Trophoblast cell (in vitro differentiated cells and primary cell): ENCODE results near the gene ELOVL6.

Experiments used
- DNase-seq, 2 donors: peaks; one replicate each; pipeline ENCODE4 v3.0.0-alpha.2; 2016
- H2AFZ ChIP-seq: 2 replicates; pipeline ENCODE4 v1.6.1; 2013; ENCODE audit warnings: low read length, moderate library complexity, mild to moderate bottlenecking; ENCODE audit not compliant: insufficient read depth, poor library complexity
- H2AK5ac ChIP-seq: 2 replicates; pipeline ENCODE4 v1.6.1; 2013; ENCODE audit warnings: mild to moderate bottlenecking, low read length
- H2BK120ac ChIP-seq: 2 replicates; pipeline ENCODE4 v1.6.1; 2013; ENCODE audit warnings: low read length, mild to moderate bottlenecking, moderate library complexity; ENCODE audit not compliant: insufficient read depth, poor library complexity
- H2BK12ac ChIP-seq: 2 replicates; pipeline ENCODE4 v1.6.1; 2013; ENCODE audit warnings: mild to moderate bottlenecking, low read length, moderate library complexity
- H2BK5ac ChIP-seq: 2 replicates; pipeline ENCODE4 v1.6.1; 2013; ENCODE audit warnings: low read length, low read depth, moderate library complexity, mild to moderate bottlenecking; ENCODE audit not compliant: poor library complexity
- H3K14ac ChIP-seq: 2 replicates; pipeline ENCODE4 v1.6.1; 2013; ENCODE audit warnings: mild to moderate bottlenecking, low read length
- H3K18ac ChIP-seq: 2 replicates; pipeline ENCODE4 v1.6.1; 2013; ENCODE audit warnings: mild to moderate bottlenecking, low read length
- H3K23ac ChIP-seq: 2 replicates; pipeline ENCODE4 v1.6.1; 2013; ENCODE audit warnings: low read length
- H3K27ac ChIP-seq: 2 replicates; pipeline ENCODE4 v1.5.1; 2013; ENCODE audit warnings: low read depth, mild to moderate bottlenecking, inconsistent platforms, low read length, moderate library complexity
- H3K27me3 ChIP-seq: 2 replicates; pipeline ENCODE4 v1.6.1; 2013; ENCODE audit warnings: inconsistent platforms, mild to moderate bottlenecking, low read length, moderate library complexity; ENCODE audit not compliant: insufficient read depth
- H3K36me3 ChIP-seq, 2 experiments: 1 replicate in 1 of 2; 2 replicates in 1 of 2; pipeline ENCODE4 v1.6.1; 2013; ENCODE audit warnings: low read length in 2 of 2, mild to moderate bottlenecking in 2 of 2, moderate library complexity in 1 of 2; ENCODE audit not compliant: insufficient read depth in 2 of 2, control insufficient read depth in 1 of 2
- H3K4ac ChIP-seq: 2 replicates; pipeline ENCODE4 v1.6.1; 2013; ENCODE audit warnings: low read depth, mild to moderate bottlenecking, low read length, moderate library complexity
- H3K4me1 ChIP-seq, 2 experiments: 1 replicate in 1 of 2; 2 replicates in 1 of 2; pipeline ENCODE4 v1.6.1; 2013; ENCODE audit warnings: low read length in 2 of 2, mild to moderate bottlenecking in 2 of 2, moderate library complexity in 1 of 2; ENCODE audit not compliant: insufficient read depth in 2 of 2, control insufficient read depth in 1 of 2
- H3K4me2 ChIP-seq: 2 replicates; pipeline ENCODE4 v1.6.1; 2013; ENCODE audit warnings: inconsistent platforms, mild to moderate bottlenecking, low read length, moderate library complexity
- H3K4me3 ChIP-seq: 2 replicates; pipeline ENCODE4 v1.5.1; 2013; ENCODE audit warnings: mild to moderate bottlenecking, low read depth, low read length, inconsistent platforms
- H3K79me1 ChIP-seq: one replicate; pipeline ENCODE4 v1.6.1; 2013; ENCODE audit warnings: low read length
- H3K79me2 ChIP-seq: 2 replicates; pipeline ENCODE4 v1.6.1; 2013; ENCODE audit warnings: low read length, mild to moderate bottlenecking; ENCODE audit not compliant: control insufficient read depth, insufficient read depth, poor library complexity
- H3K9ac ChIP-seq: 2 replicates; pipeline ENCODE4 v1.6.1; 2013; ENCODE audit warnings: mild to moderate bottlenecking, low read length
- H3K9me3 ChIP-seq: 2 replicates; pipeline ENCODE4 v1.6.1; 2013; ENCODE audit warnings: low read depth, mild to moderate bottlenecking, control low read depth, inconsistent platforms, low read length; ENCODE audit not compliant: insufficient read depth
- H4K12ac ChIP-seq: 2 replicates; pipeline ENCODE4 v1.6.1; 2013; ENCODE audit warnings: low read depth, mild to moderate bottlenecking, low read length, moderate library complexity
- H4K8ac ChIP-seq: 2 replicates; pipeline ENCODE4 v1.6.1; 2013; ENCODE audit warnings: low read depth, mild to moderate bottlenecking, low read length, moderate library complexity
- H4K91ac ChIP-seq: one replicate; pipeline ENCODE4 v1.6.1; 2013; ENCODE audit warnings: low read depth, mild to moderate bottlenecking, low read length, moderate library complexity
- WGBS: extraction: QIAGEN DNeasy Blood & Tissue Kit; methylation state at CpG from one replicate; pipeline ENCODE4 v1.1.7; 2013; ENCODE audit warnings: missing lambda C conversion rate; ENCODE audit not compliant: insufficient read length, insufficient coverage; ENCODE audit errors: extremely low coverage; 5-methylcytosine and 5-hydroxymethylcytosine counted together

Gene ELOVL6

DNA sequence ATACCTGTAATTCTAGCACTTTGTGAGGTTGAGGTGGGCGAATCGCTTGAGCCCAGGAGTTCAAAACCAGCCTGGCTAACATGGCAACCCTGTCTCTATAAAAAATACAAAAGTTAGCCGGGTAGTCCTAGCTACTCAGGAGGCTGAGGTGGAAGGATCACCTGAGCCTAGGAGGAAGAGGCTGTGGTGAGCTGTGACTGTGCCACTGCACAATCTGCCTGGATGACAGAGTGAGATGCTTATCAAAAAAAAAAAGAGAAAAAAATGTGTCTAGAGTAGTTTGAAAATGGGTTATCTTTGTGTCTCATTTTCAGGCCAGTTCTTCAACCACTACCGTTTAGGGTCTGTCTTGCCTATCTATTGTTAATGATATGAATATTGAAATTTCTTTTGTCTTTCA lies 187.6 kb downstream of the ELOVL6 start:
- no CpG with 5 or more reads among the region's 4 CpGs for WGBS
- Histone ChIP-seq H3K27me3 (no peaks in the 10 kb centered on the region), H3K9me3 (no peaks in the 10 kb centered on the region)

DNA sequence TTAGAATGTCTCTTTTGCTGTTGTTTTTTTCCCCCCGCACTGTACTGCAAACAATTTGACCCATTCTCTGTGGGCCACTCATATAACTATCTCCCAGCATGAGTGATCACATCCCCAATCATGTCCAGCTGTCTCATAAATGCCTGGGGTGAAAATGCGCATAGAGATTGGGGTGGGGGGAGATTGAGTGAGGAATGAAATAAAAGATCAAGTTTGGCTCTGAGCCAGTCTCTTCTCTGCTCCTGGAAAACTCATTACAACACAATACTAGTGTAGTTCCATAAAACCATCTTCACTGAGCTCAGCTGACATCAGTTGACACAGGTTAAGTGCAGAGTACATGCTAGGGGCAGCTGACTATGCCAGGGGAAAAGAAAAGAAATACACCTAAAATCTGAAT lies 188.9 kb downstream of the ELOVL6 start:
- no peak overlapping the region for H4K8ac ChIP-seq
- H2BK5ac ChIP-seq, result no peak overlapping the region
- H2AFZ ChIP-seq, result no peak overlapping the region
- no peak overlapping the region for H2BK12ac ChIP-seq
- no peaks in the 10 kb centered on the region for H3K36me3 ChIP-seq
- H3K79me2 ChIP-seq, result no peaks in the 10 kb centered on the region
- no peak overlapping the region for H3K18ac ChIP-seq
- no peak overlapping the region for H3K4me2 ChIP-seq
- H3K4ac ChIP-seq, result no peak overlapping the region
- H2BK120ac ChIP-seq, result no peak overlapping the region
- peaks cover 1% of the 10 kb centered on the region for H3K79me1 ChIP-seq
- no peaks in the 10 kb centered on the region for H3K27me3 ChIP-seq
- H3K4me1 ChIP-seq, result peaks cover 4 to 5% of the 10 kb centered on the region in 2 experiments
- no peak overlapping the region for H3K9ac ChIP-seq
- H3K9me3 ChIP-seq, result no peaks in the 10 kb centered on the region
- no peak overlapping the region for H4K91ac ChIP-seq
- no peak overlapping the region for H4K12ac ChIP-seq
- no peak overlapping the region for H3K27ac ChIP-seq
- H3K4me3 ChIP-seq, result no peak overlapping the region
- H3K14ac ChIP-seq, result no peak overlapping the region
- H2AK5ac ChIP-seq, result no peak overlapping the region
- H3K23ac ChIP-seq, result no peak overlapping the region
- WGBS, result no CpG with 5 or more reads among the region's 2 CpGs
- no peak for DNase-seq

More for the DNA sequence above, 187.6 kb downstream of the ELOVL6 start:
- DNase-seq, result peak in 1 of 2 donors; percentile 57
- no peak overlapping the region for H3K27ac ChIP-seq
- peaks cover 4 to 5% of the 10 kb centered on the region in 2 experiments for H3K4me1 ChIP-seq
- no peak overlapping the region for H3K4ac ChIP-seq
- H3K14ac ChIP-seq, result no peak overlapping the region
- no peak overlapping the region for H2AFZ ChIP-seq
- H4K12ac ChIP-seq, result no peak overlapping the region
- no peak overlapping the region for H4K8ac ChIP-seq
- no peak overlapping the region for H3K9ac ChIP-seq
- no peak overlapping the region for H3K4me2 ChIP-seq
- no peak overlapping the region for H2BK12ac ChIP-seq
- H3K4me3 ChIP-seq, result no peak overlapping the region
- H2AK5ac ChIP-seq, result no peak overlapping the region
- no peak overlapping the region for H2BK5ac ChIP-seq
- no peak overlapping the region for H3K23ac ChIP-seq
- H3K79me2 ChIP-seq, result no peaks in the 10 kb centered on the region
- H4K91ac ChIP-seq, result no peak overlapping the region
- H2BK120ac ChIP-seq, result no peak overlapping the region
- no peaks in the 10 kb centered on the region for H3K36me3 ChIP-seq
- peaks cover 1% of the 10 kb centered on the region for H3K79me1 ChIP-seq
- H3K18ac ChIP-seq, result no peak overlapping the region

DNA sequence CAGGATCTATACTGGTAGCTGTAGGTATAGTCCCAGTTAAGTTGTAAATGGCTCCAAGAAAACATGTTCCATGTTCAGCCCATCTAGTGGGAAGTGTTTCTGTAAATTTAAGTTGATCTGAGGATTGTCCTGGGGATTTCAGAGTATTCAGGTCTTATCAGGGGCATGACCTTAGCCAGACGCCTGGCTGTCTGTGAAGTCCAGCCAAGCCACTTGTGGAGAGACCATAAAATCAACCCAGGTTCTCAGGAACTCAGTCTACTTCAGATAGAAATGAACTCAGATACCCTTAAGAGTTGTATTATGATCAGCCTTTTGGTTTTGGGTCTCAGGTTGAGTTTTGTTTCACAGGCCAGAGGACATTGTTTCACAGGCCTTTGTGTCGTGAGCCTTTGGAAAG lies 189.9 kb downstream of the ELOVL6 start:
- H3K4me2 ChIP-seq, result no peak overlapping the region
- no peak for DNase-seq
- H3K9me3 ChIP-seq, result no peaks in the 10 kb centered on the region
- no peaks in the 10 kb centered on the region for H3K36me3 ChIP-seq
- no peak overlapping the region for H3K14ac ChIP-seq
- H3K4me3 ChIP-seq, result no peak overlapping the region
- WGBS, result no CpG with 5 or more reads among the region's 2 CpGs
- no peak overlapping the region for H2AK5ac ChIP-seq
- H4K91ac ChIP-seq, result no peak overlapping the region
- H3K23ac ChIP-seq, result no peak overlapping the region
- H2BK12ac ChIP-seq, result no peak overlapping the region
- no peak overlapping the region for H2BK5ac ChIP-seq
- no peak overlapping the region for H3K27ac ChIP-seq
- no peaks in the 10 kb centered on the region for H3K27me3 ChIP-seq
- H2BK120ac ChIP-seq, result no peak overlapping the region
- H3K4ac ChIP-seq, result no peak overlapping the region
- no peak overlapping the region for H3K18ac ChIP-seq
- peaks cover 0 to 2% of the 10 kb centered on the region in 2 experiments for H3K4me1 ChIP-seq
- H4K8ac ChIP-seq, result no peak overlapping the region
- no peak overlapping the region for H3K9ac ChIP-seq
- no peak overlapping the region for H4K12ac ChIP-seq
- H2AFZ ChIP-seq, result no peak overlapping the region
- H3K79me2 ChIP-seq, result no peaks in the 10 kb centered on the region
- peaks cover 1% of the 10 kb centered on the region for H3K79me1 ChIP-seq

DNA sequence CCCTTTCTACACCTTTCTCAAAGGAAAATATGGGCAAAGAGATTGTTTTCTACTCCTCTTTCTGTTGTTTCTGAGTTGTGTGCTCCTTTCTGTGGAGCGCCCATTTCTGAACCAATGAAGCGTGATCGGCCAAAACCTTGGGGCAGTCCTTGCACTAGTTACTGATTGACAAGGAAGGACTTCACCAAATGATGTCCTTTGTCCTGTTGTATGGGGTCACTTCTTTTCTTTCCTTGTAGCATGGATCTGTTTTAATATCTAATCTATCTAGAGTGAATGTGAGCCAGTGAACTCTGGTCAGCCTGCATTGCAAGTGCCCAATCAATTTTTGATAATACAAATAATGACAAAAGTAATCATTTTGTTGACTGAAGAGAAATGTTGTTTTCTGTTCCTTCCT lies 191.2 kb downstream of the ELOVL6 start:
- H3K18ac ChIP-seq, result no peak overlapping the region
- peaks cover 0 to 2% of the 10 kb centered on the region in 2 experiments for H3K4me1 ChIP-seq
- no peak overlapping the region for H3K4me3 ChIP-seq
- no peak overlapping the region for H2AK5ac ChIP-seq
- no peak overlapping the region for H3K9ac ChIP-seq
- H3K36me3 ChIP-seq, result no peaks in the 10 kb centered on the region
- H3K4me2 ChIP-seq, result no peak overlapping the region
- no peak overlapping the region for H4K8ac ChIP-seq
- H3K14ac ChIP-seq, result no peak overlapping the region
- peaks cover 1% of the 10 kb centered on the region for H3K79me1 ChIP-seq
- DNase-seq, result no peak
- no peak overlapping the region for H2BK12ac ChIP-seq
- H3K4ac ChIP-seq, result no peak overlapping the region
- H3K27me3 ChIP-seq, result no peaks in the 10 kb centered on the region
- H3K79me2 ChIP-seq, result no peaks in the 10 kb centered on the region
- no peak overlapping the region for H2BK5ac ChIP-seq
- H4K91ac ChIP-seq, result no peak overlapping the region
- no peak overlapping the region for H4K12ac ChIP-seq
- no peak overlapping the region for H3K23ac ChIP-seq
- no peaks in the 10 kb centered on the region for H3K9me3 ChIP-seq
- no peak overlapping the region for H3K27ac ChIP-seq
- no peak overlapping the region for H2BK120ac ChIP-seq
- no CpG with 5 or more reads among the region's 3 CpGs for WGBS
- H2AFZ ChIP-seq, result no peak overlapping the region
